ENCODE data around the gene GMDS.

GMDS gene

GRCh38 chr6:1716868-1717267 is 528.5 kb downstream of the GMDS start:
- H3K4me3 ChIP-seq (ENCODE audit: low read depth, low read length) = no peak overlapping the region
- no peak for TF ChIP-seq CTCF (IDR thresholded peaks at IDR 0.05; ENCODE audit: borderline replicate concordance, insufficient read depth, low read depth, low read length)

- no peak for TF ChIP-seq CTCF (IDR thresholded peaks at IDR 0.05; ENCODE audit: borderline replicate concordance, insufficient read depth, low read depth, low read length)
Observed at GRCh38 chr6:1716396-1716795, 529.0 kb downstream of the GMDS start.

GRCh38 chr6:1715336-1715735 is 530.1 kb downstream of the GMDS start:
- TF ChIP-seq CTCF (IDR thresholded peaks at IDR 0.05; ENCODE audit: borderline replicate concordance, insufficient read depth, low read depth, low read length) = no peak
- H3K4me3 ChIP-seq (ENCODE audit: low read depth, low read length) = no peak overlapping the region

More at GRCh38 chr6:1716396-1716795, 529.0 kb downstream of the GMDS start:
- no peak overlapping the region for H3K4me3 ChIP-seq (ENCODE audit: low read depth, low read length)

GRCh38 chr6:1714654-1715053 is 530.8 kb downstream of the GMDS start:
- H3K4me3 ChIP-seq (ENCODE audit: low read depth, low read length) = no peak overlapping the region
- TF ChIP-seq CTCF (IDR thresholded peaks at IDR 0.05; ENCODE audit: borderline replicate concordance, insufficient read depth, low read depth, low read length) = no peak

GRCh38 chr6:1713016-1713600 is 532.3 kb downstream of the GMDS start:
- H3K4me3 ChIP-seq (ENCODE audit: low read depth, low read length) = no peak overlapping the region
- no peak for TF ChIP-seq CTCF (IDR thresholded peaks at IDR 0.05; ENCODE audit: borderline replicate concordance, insufficient read depth, low read depth, low read length)

- no peak for TF ChIP-seq CTCF (IDR thresholded peaks at IDR 0.05; ENCODE audit: borderline replicate concordance, insufficient read depth, low read depth, low read length)
- H3K4me3 ChIP-seq (ENCODE audit: low read depth, low read length) = no peak overlapping the region
Observed at GRCh38 chr6:1712451-1712850, 533.0 kb downstream of the GMDS start.

- H3K4me3 ChIP-seq (ENCODE audit: low read depth, low read length) = no peak overlapping the region
- TF ChIP-seq CTCF (IDR thresholded peaks at IDR 0.05; ENCODE audit: borderline replicate concordance, insufficient read depth, low read depth, low read length) = no peak
Observed at GRCh38 chr6:1711136-1711535, 534.3 kb downstream of the GMDS start.
